K562 (cell line): Measurements from ENCODE around the gene STX3. TPM values are rescaled to one million over a fixed set of nuclear protein-coding genes. Genes with fewer than 3 reads are reported as not detected.
A peak's percentile ranks its signal among the peaks of the same experiment; 100 is the strongest.

Source experiments
- ATAC-seq: fragments of 200-7000 bp; cut with Tn5 transposase; 3 replicates; pipeline ENCODE4 v1.9.1; 2020; ENCODE audit warnings: moderate library complexity
- BruUV-seq: library from RNA; stranded (reverse); fragments of 400-500 nt; replicated peaks from 2 replicates; lab custom pipeline; 2021; lab: Mats Ljungman, UMichigan
- CTCF ChIA-PET: fragments of 300-600 bp; formaldehyde crosslinking; extraction: SDS; loops from one replicate; lab custom pipeline; 2021; ENCODE audit warnings: low intra/inter-chr PET ratio; lab: Yijun Ruan, JAX
- POLR2A ChIA-PET: fragments of 300-600, 350-650 bp; sonication (Branson Sonifier 250); formaldehyde crosslinking; extraction: SDS; loops from one replicate; lab custom pipeline; 2021; ENCODE audit warnings: antibody characterized with exemption, inconsistent platforms; lab: Yijun Ruan, JAX
- DNase-seq, 4 experiments: peaks; one replicate each; pipeline versions ENCODE4 v3.0.0 to v3.0.0-alpha.2; 2011 to 2018; ENCODE audit warnings: low spot score in 3 of 4, mixed read lengths in 3 of 4; ENCODE audit errors: extremely low read depth in 1 of 4
- FAIRE-seq: peaks from 2 replicates; lab custom pipeline; 2011; peaks lifted over from hg19 to GRCh38; lab: Jason Lieb, UNC
- H2AFZ ChIP-seq: 2 replicates; pipeline ENCODE4 v1.6.0; 2011; ENCODE audit warnings: low read depth, low read length, control low read depth, inconsistent platforms
- H3K27ac ChIP-seq: fragments of 200-600 bp; 3 replicates; pipeline ENCODE4 v1.8.0; 2011; ENCODE audit warnings: low read depth, mild to moderate bottlenecking, control low read depth, inconsistent platforms, low read length, moderate library complexity, mixed read lengths; ENCODE audit errors: extremely low read depth
- H3K27me3 ChIP-seq, 2 experiments: fragments of 300-600 bp in 1 of 2; 2 replicates in 1 of 2; 3 replicates in 1 of 2; pipeline versions ENCODE4 v1.6.0 to v1.8.0; 2011; ENCODE audit warnings: inconsistent platforms in 2 of 2, low read length in 2 of 2, mild to moderate bottlenecking in 1 of 2, mixed read lengths in 1 of 2, moderate library complexity in 1 of 2; ENCODE audit not compliant: control insufficient read depth in 2 of 2, insufficient read depth in 2 of 2
- H3K36me3 ChIP-seq: fragments of 300-600 bp; 3 replicates; pipeline ENCODE4 v1.8.0; 2011; ENCODE audit warnings: mild to moderate bottlenecking, low read length, inconsistent platforms; ENCODE audit not compliant: control insufficient read depth, insufficient read depth
- H3K4me1 ChIP-seq, 2 experiments: fragments of 200-600 bp in 1 of 2; replicated peaks in 1 of 2; 2 replicates in 1 of 2; 3 replicates in 1 of 2; pipeline versions ENCODE4 v1.5.1 to v1.8.0; 2011; ENCODE audit warnings: inconsistent platforms in 2 of 2, low read length in 2 of 2, mild to moderate bottlenecking in 1 of 2, mixed read lengths in 1 of 2, moderate library complexity in 1 of 2; ENCODE audit not compliant: control insufficient read depth in 2 of 2, insufficient read depth in 2 of 2
- H3K4me2 ChIP-seq: 2 replicates; pipeline ENCODE4 v1.6.1; 2011; ENCODE audit warnings: low read length, control low read depth, inconsistent platforms, mixed read lengths; ENCODE audit not compliant: insufficient read depth
- H3K4me3 ChIP-seq: fragments of 200-600 bp; sonication (generic), shearing (Covaris generic); 2 replicates; pipeline ENCODE4 v1.5.1; 2016; ENCODE audit warnings: control low read depth, inconsistent platforms
- H3K79me2 ChIP-seq: fragments of 200-600 bp; 3 replicates; pipeline ENCODE4 v1.8.0; 2011; ENCODE audit warnings: low read length, inconsistent platforms; ENCODE audit not compliant: control insufficient read depth, insufficient read depth
- H3K9ac ChIP-seq, 2 experiments: 2 replicates each; pipeline versions ENCODE4 v1.6.0 to v1.6.1; 2011; ENCODE audit warnings: low read depth in 2 of 2, low read length in 2 of 2, control low read depth in 1 of 2, inconsistent platforms in 1 of 2, mild to moderate bottlenecking in 1 of 2, mixed read lengths in 1 of 2; ENCODE audit not compliant: insufficient read depth in 1 of 2
- H3K9me1 ChIP-seq: one replicate; pipeline ENCODE4 v1.6.0; 2011; ENCODE audit warnings: inconsistent platforms, mild to moderate bottlenecking, low read length, moderate library complexity; ENCODE audit not compliant: control insufficient read depth, insufficient read depth
- H3K9me3 ChIP-seq: replicated peaks from 2 replicates; pipeline ENCODE4 v1.5.1; 2011; ENCODE audit warnings: low read depth, low read length, inconsistent platforms; ENCODE audit not compliant: control insufficient read depth, insufficient read depth
- H4K20me1 ChIP-seq: replicated peaks from 2 replicates; pipeline ENCODE4 v1.6.1; 2011; ENCODE audit warnings: low read length, inconsistent platforms, mixed read lengths; ENCODE audit not compliant: control insufficient read depth, insufficient read depth
- PRDM10 ChIP-seq: fragments of 450-650 bp; IDR thresholded peaks from 2 replicates; pipeline ENCODE4 v1.6.1; 2018; ENCODE audit not compliant: partially characterized antibody
- ZKSCAN8 ChIP-seq: fragments of 200-800 bp; sonication (Bioruptor generic); IDR thresholded peaks from 2 replicates; pipeline ENCODE4 v1.6.1; 2016; ENCODE audit warnings: missing genetic modification characterization, missing compliant biosample characterization
- WGBS: fragments of 100-300 bp; shearing (Covaris generic); methylation state at CpG from one replicate; pipeline ENCODE4 v1.1.6; 2016; ENCODE audit warnings: low coverage, mixed read lengths; ENCODE audit not compliant: insufficient coverage; ENCODE audit errors: missing lambda C conversion rate; 5-methylcytosine and 5-hydroxymethylcytosine counted together
- in situ Hi-C: fragments of 300-500 bp; cut with MboI; formaldehyde crosslinking; loops from 4 replicates; pipeline ENCODE4 v1.15.0; 2018; ENCODE audit warnings: inconsistent platforms, mixed read lengths
- intact Hi-C: fragments of 100-400 bp; cut with micrococcal nuclease; formaldehyde crosslinking; loops from 2 replicates; pipeline ENCODE4 v1.14.2; 2022
- polyA plus RNA-seq, 8 experiments: library from polyadenylated mRNA; depleted of rRNA in 4 of 8; stranded (reverse) in 5 of 8; unstranded in 3 of 8; fragments of >200 nt; fragmentation: Nextera tagmentation in 2 of 8; fragmentation: Illumina TruSeq in 1 of 8; extraction: Ambion mirVana in 2 of 8; extraction: Trizol in 1 of 8; gene quantifications; 2 replicates each; pipeline versions ENCODE4 v1.2.1 to v1.2.3, GENCODE V29; 2011 to 2014; ENCODE audit warnings: inconsistent platforms in 1 of 8, missing spikeins in 1 of 8
- total RNA-seq, 7 experiments: library from RNA; depleted of rRNA in 6 of 7; stranded (reverse); fragments of >200 nt in 6 of 7; fragmentation: Illumina TruSeq in 2 of 7; extraction: Trizol in 2 of 7; gene quantifications; 2 replicates each; pipeline versions ENCODE4 v1.2.1 to v1.2.3, GENCODE V29; 2011 to 2021; ENCODE audit warnings: low replicate concordance in 1 of 7

STX3 gene
- total and polyA plus RNA-seq, 9 of the 15 experiments (the other 6 are each of a cell fraction or from before 2014, with no cell fraction given) = 12.0 to 91.6 (median 48.7) TPM

- H2AFZ ChIP-seq = peak overlapping the region; percentile 46; the same call in 1 of the 2 replicates
These were observed 60.6 kb downstream of the STX3 start for GRCh38 chr11:59815754-59816153.

More at GRCh38 chr11:59815754-59816153, 60.6 kb downstream of the STX3 start:
- in situ Hi-C loops (no loop called here), intact Hi-C loops (loop anchor here (10.0 kb wide), 1 partner anchor 519 kb away; no protein-coding TSS in a partner anchor)
- POLR2A ChIA-PET = interaction anchor here (0.7 to 0.8 kb wide), 2 partner anchors 9 to 321 kb away, joined by 3 read pairs; no protein-coding TSS in a partner anchor
- H3K9me1 ChIP-seq = no peaks in the 10 kb centered on the region
- peaks cover 5% of the 10 kb centered on the region; the same call in 2 of the 3 replicates for H3K79me2 ChIP-seq
- H3K27me3 ChIP-seq = no peaks in the 10 kb centered on the region
- FAIRE-seq (no peak), ATAC-seq (no peak), DNase-seq (no peak)
- H3K4me1 ChIP-seq = peaks cover 0 to 26% of the 10 kb centered on the region in 2 experiments; a peak in 4 of 5 replicates
- H3K9ac ChIP-seq = no peak overlapping the region
- TF ChIP-seq PRDM10 = peak; percentile 63
- no peak for TF ChIP-seq ZKSCAN8 (CRISPR knock-in tag)
- no peaks in the 10 kb centered on the region for H4K20me1 ChIP-seq
- no peak overlapping the region for H3K4me2 ChIP-seq
- no peak overlapping the region for H3K4me3 ChIP-seq
- no peaks in the 10 kb centered on the region for H3K9me3 ChIP-seq
- WGBS = 92% methylated on average over 1 of the region's 1 CpG
- CTCF ChIA-PET = no interaction called here
- H3K27ac ChIP-seq = no peak overlapping the region
- BruUV-seq = no TSS peak
- H3K36me3 ChIP-seq = no peaks in the 10 kb centered on the region
